Myocyte (in vitro differentiated cells): ENCODE data around the gene CYLC1. TPM values are rescaled to one million over a fixed set of nuclear protein-coding genes. Genes with fewer than 3 reads are reported as not detected.

ENCODE experiments used
- DNase-seq: peaks from one replicate; pipeline ENCODE4 v3.0.0-alpha.2; 2012; ENCODE audit warnings: low read depth
- polyA plus RNA-seq: library from polyadenylated mRNA; unstranded; fragments of >200 nt; gene quantifications from one replicate; pipeline ENCODE4 v1.2.1, GENCODE V29; 2012; ENCODE audit warnings: missing spikeins
- total RNA-seq: library from RNA; depleted of rRNA; stranded (reverse); fragments of >200 nt; gene quantifications from 2 replicates; pipeline ENCODE4 v1.2.3, GENCODE V29; 2014

CYLC1 gene
- total RNA-seq = not detected in 2 replicates
- not detected for polyA plus RNA-seq

GRCh38 chrX:83860846-83861245 lies at the start of gene CYLC1:
Gene CYLC1, plus strand, starts transcription at chrX:83861146. Its CDS starts 37 bp downstream, at chrX:83861183.
- no peak for DNase-seq

GRCh38 chrX:83819304-83819703 lies 41.6 kb upstream of the CYLC1 start:
- no peak for DNase-seq

- no peak for DNase-seq
Measured at GRCh38 chrX:83829874-83830273, 31.1 kb upstream of the CYLC1 start.

- DNase-seq = peak; percentile 10
Measured at GRCh38 chrX:83845397-83845796, 15.5 kb upstream of the CYLC1 start.

GRCh38 chrX:83847339-83847738 lies 13.6 kb upstream of the CYLC1 start:
- no peak for DNase-seq

GRCh38 chrX:83888585-83888984 lies 27.6 kb downstream of the CYLC1 start:
- no peak for DNase-seq

GRCh38 chrX:83892433-83892832 lies 31.5 kb downstream of the CYLC1 start:
- DNase-seq = no peak

- no peak for DNase-seq
Measured at GRCh38 chrX:83906921-83907320, 46.0 kb downstream of the CYLC1 start.

GRCh38 chrX:83916525-83916924 lies 55.6 kb downstream of the CYLC1 start:
- no peak for DNase-seq

- DNase-seq = no peak
Measured at GRCh38 chrX:83934220-83934619, 73.3 kb downstream of the CYLC1 start.
